ENCODE measurements around the gene SPSB1.
A peak's percentile ranks its signal among the peaks of the same experiment; 100 is the strongest.

Gene SPSB1

DNA sequence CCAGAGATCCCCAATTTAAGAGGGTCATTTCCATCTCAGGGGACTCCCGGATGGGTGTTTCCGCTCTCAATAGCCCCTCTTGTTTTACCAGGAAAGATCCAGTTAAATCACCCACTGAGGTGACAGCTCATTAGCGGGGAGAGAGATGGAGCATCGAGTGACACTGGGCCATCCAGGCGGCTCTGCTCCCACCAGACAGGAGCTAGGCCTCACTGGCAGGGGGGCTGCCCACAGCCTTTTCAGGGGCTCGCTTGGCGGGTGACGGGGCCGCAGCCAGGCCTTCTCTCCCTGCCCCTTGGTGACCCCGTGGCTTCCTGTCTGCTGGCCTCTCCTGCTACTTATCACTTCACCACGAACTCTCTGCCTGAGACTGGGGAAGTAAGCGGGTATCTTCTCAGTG is 26.7 kb upstream of the SPSB1 start:
- H3K79me2 ChIP-seq (ENCODE audit: control insufficient read depth, insufficient read depth, low read length, poor library complexity): no peaks in the 10 kb centered on the region
- H3K18ac ChIP-seq (ENCODE audit: low read length): no peak overlapping the region
- H3K14ac ChIP-seq (ENCODE audit: low read length): no peak overlapping the region
- no peak overlapping the region for H2AFZ ChIP-seq (ENCODE audit: insufficient read depth, low read length, poor library complexity)
- H2BK12ac ChIP-seq (ENCODE audit: low read length): no peak overlapping the region
- H2BK5ac ChIP-seq (ENCODE audit: low read depth, low read length, poor library complexity): no peak overlapping the region
- H2BK120ac ChIP-seq (ENCODE audit: insufficient read depth, low read length, poor library complexity): no peak overlapping the region
- peaks cover 6 to 16% of the 10 kb centered on the region in 2 experiments for H3K36me3 ChIP-seq (ENCODE audit: control insufficient read depth in 1 of 2, insufficient read depth in 2 of 2, low read length in 2 of 2)
- DNase-seq: no peak
- H3K23ac ChIP-seq (ENCODE audit: low read length): no peak overlapping the region
- H3K4me2 ChIP-seq (ENCODE audit: low read length): no peak overlapping the region
- no peak overlapping the region for H3K9ac ChIP-seq (ENCODE audit: low read length)
- no CpG with 5 or more reads among the region's 12 CpGs for WGBS (ENCODE audit: extremely low coverage, insufficient coverage, insufficient read length)
- H3K4ac ChIP-seq (ENCODE audit: low read depth, low read length): no peak overlapping the region
- no peak overlapping the region for H3K27ac ChIP-seq (ENCODE audit: low read depth, low read length)
- no peak overlapping the region for H4K12ac ChIP-seq (ENCODE audit: low read depth, low read length)
- no peak overlapping the region for H4K8ac ChIP-seq (ENCODE audit: low read depth, low read length)
- no peaks in the 10 kb centered on the region for H3K27me3 ChIP-seq (ENCODE audit: insufficient read depth, low read length)
- no peak overlapping the region for H3K4me3 ChIP-seq (ENCODE audit: low read depth, low read length)
- no peak overlapping the region for H4K91ac ChIP-seq (ENCODE audit: low read depth, low read length)
- no peaks in the 10 kb centered on the region for H3K9me3 ChIP-seq (ENCODE audit: insufficient read depth, low read depth, low read length)
- peaks cover 5 to 7% of the 10 kb centered on the region in 2 experiments for H3K4me1 ChIP-seq (ENCODE audit: control insufficient read depth in 1 of 2, insufficient read depth in 2 of 2, low read length in 2 of 2)
- no peak overlapping the region for H2AK5ac ChIP-seq (ENCODE audit: low read length)
- H3K79me1 ChIP-seq (ENCODE audit: low read length): no peaks in the 10 kb centered on the region

DNA sequence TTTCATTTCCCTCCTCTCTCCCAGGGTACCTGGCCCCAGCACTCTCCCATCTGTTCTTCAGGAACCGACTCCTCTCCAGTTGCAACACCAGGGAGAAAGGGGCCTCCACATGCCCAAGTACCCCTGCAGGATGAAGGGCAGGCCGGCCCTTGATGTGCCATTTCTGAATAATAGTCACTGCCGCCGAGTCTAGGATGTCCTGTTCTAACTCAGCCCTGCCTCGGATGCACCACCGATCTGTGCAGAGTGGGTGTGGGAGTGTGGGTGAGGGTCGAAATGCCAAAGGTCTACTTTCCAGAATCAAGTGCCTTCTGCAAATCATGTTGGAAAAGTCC is 25.4 kb upstream of the SPSB1 start:
- Histone ChIP-seq H2BK12ac (ENCODE audit: low read length) (peak overlapping the region; percentile 42), H3K9me3 (ENCODE audit: insufficient read depth, low read depth, low read length) (no peaks in the 10 kb centered on the region), H3K79me1 (ENCODE audit: low read length) (no peaks in the 10 kb centered on the region), H2BK5ac (ENCODE audit: low read depth, low read length, poor library complexity) (no peak overlapping the region), H2BK120ac (ENCODE audit: insufficient read depth, low read length, poor library complexity) (no peak overlapping the region), H4K91ac (ENCODE audit: low read depth, low read length) (no peak overlapping the region), H4K8ac (ENCODE audit: low read depth, low read length) (no peak overlapping the region), H3K4ac (ENCODE audit: low read depth, low read length) (no peak overlapping the region), H4K12ac (ENCODE audit: low read depth, low read length) (no peak overlapping the region), H3K4me3 (ENCODE audit: low read depth, low read length) (no peak overlapping the region), H3K14ac (ENCODE audit: low read length) (no peak overlapping the region), H3K18ac (ENCODE audit: low read length) (no peak overlapping the region), H3K9ac (ENCODE audit: low read length) (no peak overlapping the region), H2AK5ac (ENCODE audit: low read length) (no peak overlapping the region), H2AFZ (ENCODE audit: insufficient read depth, low read length, poor library complexity) (no peak overlapping the region), H3K36me3 (ENCODE audit: control insufficient read depth in 1 of 2, insufficient read depth in 2 of 2, low read length in 2 of 2) (peaks cover 6 to 12% of the 10 kb centered on the region in 2 experiments), H3K4me2 (ENCODE audit: low read length) (no peak overlapping the region), H3K79me2 (ENCODE audit: control insufficient read depth, insufficient read depth, low read length, poor library complexity) (no peaks in the 10 kb centered on the region), H3K27me3 (ENCODE audit: insufficient read depth, low read length) (no peaks in the 10 kb centered on the region), H3K4me1 (ENCODE audit: control insufficient read depth in 1 of 2, insufficient read depth in 2 of 2, low read length in 2 of 2) (peaks cover 7% of the 10 kb centered on the region in 2 experiments), H3K23ac (ENCODE audit: low read length) (no peak overlapping the region), H3K27ac (ENCODE audit: low read depth, low read length) (no peak overlapping the region)
- no peak for DNase-seq
- WGBS (ENCODE audit: extremely low coverage, insufficient coverage, insufficient read length): no CpG with 5 or more reads among the region's 7 CpGs

DNA sequence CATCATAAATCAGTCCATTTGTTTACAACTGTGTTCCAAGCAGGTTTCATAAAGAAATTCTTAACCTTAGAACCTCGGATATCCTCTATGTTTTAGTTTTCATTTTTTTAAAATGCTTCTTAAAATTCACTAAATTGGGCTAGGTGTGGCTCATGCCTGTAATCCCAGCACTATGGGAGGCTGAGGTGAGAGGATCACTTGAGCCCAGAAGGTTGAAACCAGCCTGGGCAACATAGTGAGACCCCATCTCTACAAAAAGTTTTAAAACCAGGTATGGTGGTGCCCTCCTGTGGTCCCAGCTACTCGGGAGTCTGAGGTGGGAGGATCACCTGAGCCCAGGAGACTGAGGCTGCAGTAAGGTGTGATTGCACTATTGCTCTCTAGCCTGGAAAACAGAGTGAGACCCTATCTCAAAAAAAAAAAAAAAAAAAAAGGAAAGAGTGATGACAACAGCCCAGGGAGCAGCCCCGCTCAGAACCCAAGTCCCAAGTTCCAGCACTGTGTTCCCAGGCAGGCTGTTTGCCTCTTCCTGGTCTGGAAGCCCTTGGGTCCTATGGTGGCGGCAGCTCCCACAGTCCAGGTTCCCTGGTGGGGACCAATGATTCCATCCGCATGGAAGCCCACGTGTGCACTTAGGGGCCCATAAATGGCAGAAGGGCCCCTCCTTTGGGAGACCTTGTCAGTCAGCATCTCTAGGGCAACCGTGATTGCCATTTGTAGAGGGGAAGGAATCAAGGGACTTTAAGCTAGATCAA is 24.7 kb upstream of the SPSB1 start:
- Histone ChIP-seq H3K18ac (ENCODE audit: low read length) (no peak overlapping the region), H3K27ac (ENCODE audit: low read depth, low read length) (no peak overlapping the region), H3K36me3 (ENCODE audit: control insufficient read depth in 1 of 2, insufficient read depth in 2 of 2, low read length in 2 of 2) (peaks cover 6 to 11% of the 10 kb centered on the region in 2 experiments), H4K91ac (ENCODE audit: low read depth, low read length) (no peak overlapping the region), H3K14ac (ENCODE audit: low read length) (no peak overlapping the region), H3K9ac (ENCODE audit: low read length) (no peak overlapping the region), H3K79me1 (ENCODE audit: low read length) (no peaks in the 10 kb centered on the region), H3K27me3 (ENCODE audit: insufficient read depth, low read length) (no peaks in the 10 kb centered on the region), H4K12ac (ENCODE audit: low read depth, low read length) (no peak overlapping the region), H2AFZ (ENCODE audit: insufficient read depth, low read length, poor library complexity) (no peak overlapping the region), H3K23ac (ENCODE audit: low read length) (no peak overlapping the region), H3K4me2 (ENCODE audit: low read length) (no peak overlapping the region), H3K9me3 (ENCODE audit: insufficient read depth, low read depth, low read length) (no peaks in the 10 kb centered on the region), H2BK120ac (ENCODE audit: insufficient read depth, low read length, poor library complexity) (no peak overlapping the region), H3K79me2 (ENCODE audit: control insufficient read depth, insufficient read depth, low read length, poor library complexity) (no peaks in the 10 kb centered on the region), H3K4me3 (ENCODE audit: low read depth, low read length) (no peak overlapping the region), H3K4ac (ENCODE audit: low read depth, low read length) (no peak overlapping the region), H3K4me1 (ENCODE audit: control insufficient read depth in 1 of 2, insufficient read depth in 2 of 2, low read length in 2 of 2) (peaks cover 7% of the 10 kb centered on the region in 2 experiments), H2BK5ac (ENCODE audit: low read depth, low read length, poor library complexity) (no peak overlapping the region), H4K8ac (ENCODE audit: low read depth, low read length) (no peak overlapping the region), H2BK12ac (ENCODE audit: low read length) (no peak overlapping the region), H2AK5ac (ENCODE audit: low read length) (no peak overlapping the region)
- DNase-seq: no peak
- no CpG with 5 or more reads among the region's 7 CpGs for WGBS (ENCODE audit: extremely low coverage, insufficient coverage, insufficient read length)

DNA sequence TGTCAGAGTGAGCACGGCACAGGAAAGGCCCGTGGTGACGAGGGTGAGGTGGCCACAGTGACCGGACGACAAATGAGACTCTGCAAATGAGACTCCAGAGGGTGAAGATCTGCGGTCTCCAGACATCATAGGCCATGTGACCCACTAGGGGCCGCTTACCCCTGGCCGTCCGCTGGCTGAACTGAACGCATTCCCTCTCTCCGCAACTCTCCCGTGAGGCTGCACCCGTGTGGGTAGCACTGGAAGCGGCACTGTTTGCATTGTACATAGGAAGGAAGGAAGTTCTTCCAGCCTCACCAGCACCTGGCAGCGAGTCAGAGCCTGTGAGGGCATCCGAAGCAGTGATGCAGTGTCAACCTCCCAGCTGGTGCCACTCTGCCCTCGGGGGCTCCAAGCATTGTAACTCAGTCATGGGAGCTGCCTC is 23.6 kb upstream of the SPSB1 start:
- Histone ChIP-seq H3K4me1 (ENCODE audit: control insufficient read depth in 1 of 2, insufficient read depth in 2 of 2, low read length in 2 of 2) (peaks cover 7% of the 10 kb centered on the region in 2 experiments), H3K18ac (ENCODE audit: low read length) (no peak overlapping the region), H2AK5ac (ENCODE audit: low read length) (no peak overlapping the region), H3K27ac (ENCODE audit: low read depth, low read length) (no peak overlapping the region), H2AFZ (ENCODE audit: insufficient read depth, low read length, poor library complexity) (no peak overlapping the region), H2BK5ac (ENCODE audit: low read depth, low read length, poor library complexity) (no peak overlapping the region), H3K4ac (ENCODE audit: low read depth, low read length) (no peak overlapping the region), H4K91ac (ENCODE audit: low read depth, low read length) (no peak overlapping the region), H3K9me3 (ENCODE audit: insufficient read depth, low read depth, low read length) (no peaks in the 10 kb centered on the region), H2BK12ac (ENCODE audit: low read length) (no peak overlapping the region), H3K36me3 (ENCODE audit: control insufficient read depth in 1 of 2, insufficient read depth in 2 of 2, low read length in 2 of 2) (peaks cover 2 to 7% of the 10 kb centered on the region in 2 experiments), H4K8ac (ENCODE audit: low read depth, low read length) (no peak overlapping the region), H3K79me1 (ENCODE audit: low read length) (no peaks in the 10 kb centered on the region), H3K14ac (ENCODE audit: low read length) (no peak overlapping the region), H4K12ac (ENCODE audit: low read depth, low read length) (no peak overlapping the region), H3K4me2 (ENCODE audit: low read length) (no peak overlapping the region), H3K27me3 (ENCODE audit: insufficient read depth, low read length) (no peaks in the 10 kb centered on the region), H3K79me2 (ENCODE audit: control insufficient read depth, insufficient read depth, low read length, poor library complexity) (no peaks in the 10 kb centered on the region), H3K9ac (ENCODE audit: low read length) (no peak overlapping the region), H3K4me3 (ENCODE audit: low read depth, low read length) (no peak overlapping the region), H3K23ac (ENCODE audit: low read length) (no peak overlapping the region), H2BK120ac (ENCODE audit: insufficient read depth, low read length, poor library complexity) (no peak overlapping the region)
- DNase-seq: no peak
- no CpG with 5 or more reads among the region's 17 CpGs for WGBS (ENCODE audit: extremely low coverage, insufficient coverage, insufficient read length)
